ENCODE data around the gene WNT5B.
A peak's percentile ranks its signal among the peaks of the same experiment; 100 is the strongest.

The WNT5B gene

DNA sequence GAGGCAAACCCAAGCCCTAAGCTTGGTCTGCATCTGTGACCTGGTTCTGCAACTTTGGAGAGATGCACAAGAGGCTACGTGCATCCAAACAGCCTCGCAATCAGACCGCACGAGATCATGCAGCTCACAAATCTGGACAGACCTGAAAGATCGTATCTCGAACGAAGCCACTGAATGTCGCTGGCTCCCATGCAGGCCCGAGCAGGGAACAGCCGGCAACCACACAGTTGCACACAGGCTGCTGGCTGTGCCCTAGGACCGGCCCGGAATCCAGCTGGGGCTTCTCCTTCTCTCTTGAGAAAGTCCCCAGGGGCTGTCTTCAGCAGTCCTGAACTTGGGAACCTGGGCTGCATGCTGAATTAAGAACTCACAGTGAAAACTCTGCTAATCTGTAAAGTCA, 27.9 kb downstream of the WNT5B start:
- DNase-seq, result no peak

DNA sequence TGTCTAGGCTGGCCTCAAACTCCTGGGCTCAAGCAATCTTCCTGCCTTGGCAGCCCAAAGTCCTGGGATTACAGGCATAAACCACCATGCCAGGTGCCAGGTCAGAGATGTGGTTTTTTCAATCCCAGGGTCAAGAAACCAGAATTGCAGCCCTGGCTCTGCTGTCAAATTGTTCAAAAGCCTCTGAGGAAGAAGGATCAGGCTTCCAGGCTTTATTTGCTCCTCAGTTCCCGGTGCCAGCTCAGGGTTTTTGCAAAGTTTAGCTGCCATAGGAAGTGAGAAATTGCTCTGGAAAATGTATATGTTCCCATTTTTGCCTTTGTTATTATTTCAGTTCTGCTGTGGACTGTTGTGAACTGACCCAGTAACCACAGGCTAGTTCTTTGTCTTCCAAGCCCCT, 28.7 kb downstream of the WNT5B start:
- DNase-seq, result no peak

DNA sequence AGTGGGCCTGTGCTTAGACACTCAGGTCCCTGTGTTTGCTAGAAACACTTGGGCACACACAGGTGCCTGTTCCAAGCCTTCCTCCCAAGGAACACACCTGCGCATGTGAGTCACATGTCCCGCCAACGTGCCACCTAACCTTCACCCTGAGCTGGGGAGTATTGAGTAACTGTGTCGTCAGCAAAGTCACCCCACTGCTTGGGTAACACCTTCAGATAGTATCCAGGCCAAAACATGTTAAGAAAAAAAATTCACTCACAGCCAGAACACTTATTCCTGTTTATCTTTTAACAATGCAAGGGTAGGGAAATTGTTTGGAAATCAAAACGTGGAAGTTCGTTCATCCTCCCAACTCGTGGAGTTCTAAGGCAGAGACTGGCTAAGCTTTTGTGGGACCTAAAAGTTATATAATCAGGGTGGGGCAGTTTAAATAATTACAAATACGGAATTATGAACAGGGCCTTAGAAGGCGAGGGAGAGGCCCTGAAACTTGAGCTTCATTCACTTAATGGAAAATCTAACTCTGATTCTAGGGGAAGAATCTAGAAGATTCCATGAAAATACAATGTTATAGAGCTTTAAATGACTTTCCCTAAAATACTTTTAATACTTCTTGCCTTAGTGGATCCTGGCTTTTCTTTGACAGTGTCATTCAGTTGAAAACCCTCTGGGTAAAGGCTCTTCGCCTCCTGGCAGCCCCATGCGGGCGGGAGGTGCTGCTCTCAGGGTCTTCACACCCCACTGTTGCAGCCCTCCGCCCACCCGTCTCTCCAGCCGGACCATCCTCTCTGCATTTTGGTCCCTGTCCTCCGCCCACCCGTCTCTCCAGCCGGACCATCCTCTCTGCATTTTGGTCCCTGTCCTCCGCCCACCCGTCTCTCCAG, 31.5 kb downstream of the WNT5B start:
- DNase-seq, result peak; percentile 47

DNA sequence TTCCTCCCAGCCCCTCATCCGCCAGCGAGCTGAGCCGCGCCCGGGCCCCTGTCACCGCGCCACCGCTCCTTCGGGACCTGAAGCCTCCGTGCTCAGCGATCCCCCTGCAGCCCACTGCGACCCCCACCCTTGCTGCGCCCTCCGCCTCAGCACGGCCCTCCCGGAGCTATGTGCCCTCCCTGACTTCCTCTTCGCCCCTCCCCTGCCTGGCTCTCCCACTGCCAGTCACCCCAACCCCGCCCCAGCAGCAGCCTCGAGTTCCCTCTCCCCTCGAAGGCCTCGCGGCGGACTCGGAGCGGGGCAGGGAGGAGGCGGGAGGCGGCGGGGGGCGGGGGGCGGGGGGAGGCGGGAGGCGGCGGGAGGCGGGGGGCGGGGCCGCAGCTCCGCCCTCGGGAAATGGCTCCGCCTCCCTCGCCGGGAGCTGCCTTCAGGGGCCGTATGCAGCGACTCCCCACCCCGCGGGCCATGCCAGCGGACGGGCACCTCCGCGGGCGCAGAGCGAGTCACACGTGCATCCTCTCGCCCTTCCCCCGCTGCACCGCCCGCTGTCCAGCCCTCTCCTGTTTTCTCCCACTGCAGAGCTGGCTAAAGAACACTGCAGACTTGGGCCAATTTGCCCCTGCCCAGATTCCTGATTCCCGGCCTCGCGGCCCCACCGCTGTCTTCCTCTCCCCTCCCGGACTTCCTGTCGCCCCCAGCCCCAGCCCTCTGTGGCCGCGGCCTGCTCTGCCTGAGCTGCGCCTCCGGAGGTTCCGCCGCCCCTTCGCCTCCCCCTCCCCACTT, 32.7 kb downstream of the WNT5B start:
- peak; percentile 86 for DNase-seq

DNA sequence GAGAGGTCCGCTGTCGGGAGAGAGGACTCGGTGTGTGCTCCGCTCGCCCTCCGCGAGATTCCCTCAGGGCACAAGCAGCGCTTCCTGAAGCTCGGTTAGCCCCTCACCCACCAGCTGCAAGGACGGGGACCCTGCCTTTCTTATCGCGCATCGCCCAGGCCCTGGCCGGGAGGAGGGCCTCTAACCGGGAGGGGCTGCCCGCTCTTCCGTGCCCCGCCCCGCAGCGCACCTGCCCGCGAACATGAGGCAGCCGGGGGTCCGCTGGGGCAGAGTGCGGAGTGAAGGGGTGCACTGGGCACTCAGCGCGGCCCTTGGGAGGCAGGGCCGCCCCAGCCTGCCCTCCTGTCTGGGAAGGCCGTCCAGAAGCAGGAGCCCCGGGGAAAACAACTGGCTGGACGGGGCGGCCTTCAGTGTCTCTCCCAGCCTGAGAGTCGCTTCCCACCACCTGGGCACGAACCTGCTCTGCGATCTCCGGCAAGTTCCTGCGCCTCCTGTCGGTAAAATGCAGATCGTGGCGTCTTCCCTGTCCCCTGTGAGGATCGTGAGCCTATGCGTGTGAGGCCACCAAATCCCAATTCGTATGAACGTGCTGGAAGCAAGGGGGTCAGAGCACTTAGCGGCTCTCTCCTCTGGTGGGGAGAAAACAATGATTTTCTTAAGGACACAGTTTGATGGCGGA, 33.9 kb downstream of the WNT5B start:
- DNase-seq, result peak; percentile 29

DNA sequence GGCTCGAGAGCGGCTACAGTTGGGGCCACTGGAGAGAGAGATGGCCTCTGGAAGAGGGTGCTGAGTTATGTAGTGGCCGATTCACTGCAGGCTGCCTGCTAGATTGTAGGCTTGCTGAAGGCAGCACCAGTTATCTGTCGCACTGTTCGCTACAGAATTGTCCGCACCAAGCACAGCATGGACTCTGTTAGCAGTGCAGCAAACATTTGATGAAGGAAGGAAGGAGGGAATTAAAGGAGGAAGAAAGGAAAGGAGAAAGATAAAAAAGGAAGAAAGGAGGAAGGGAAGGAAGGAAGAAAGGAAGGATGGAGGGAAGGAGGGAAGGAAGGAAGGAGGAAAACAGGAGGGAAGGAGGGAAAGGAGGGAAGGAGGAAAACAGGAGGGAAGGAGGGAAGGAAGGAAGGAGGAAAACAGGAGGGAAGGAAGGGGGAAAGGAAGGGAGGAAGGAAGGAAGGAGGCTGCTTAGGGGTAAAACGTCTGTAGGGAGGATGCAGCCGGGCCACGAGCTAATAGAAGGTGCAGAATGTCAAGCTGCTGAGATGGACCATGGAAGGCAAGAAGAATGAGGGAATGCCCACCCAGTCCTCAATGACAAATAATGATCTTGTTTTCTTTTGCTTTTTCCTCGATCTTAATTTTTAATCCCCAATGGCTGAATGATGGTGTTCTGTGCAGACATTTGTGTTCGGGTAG, 34.6 kb downstream of the WNT5B start:
- DNase-seq, result no peak

DNA sequence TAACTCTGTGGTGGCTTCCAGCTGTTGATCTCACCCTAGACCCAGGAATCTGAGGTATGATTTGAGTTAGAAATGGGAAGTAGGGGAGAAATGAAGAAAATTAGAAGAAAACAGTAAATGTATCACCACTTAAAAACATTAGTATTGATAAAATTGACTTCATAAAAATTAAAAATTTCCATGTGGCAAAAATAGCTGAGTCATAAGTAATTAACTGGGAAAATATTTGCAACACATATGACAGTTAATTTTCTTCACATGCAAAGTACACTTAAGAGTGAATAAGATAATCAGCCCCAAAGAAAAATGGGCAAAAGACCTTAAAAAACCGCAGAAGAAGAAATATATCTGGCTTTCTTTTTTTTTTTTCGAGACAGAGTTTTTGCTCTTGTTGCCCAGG, 36.3 kb downstream of the WNT5B start:
- DNase-seq, result no peak

DNA sequence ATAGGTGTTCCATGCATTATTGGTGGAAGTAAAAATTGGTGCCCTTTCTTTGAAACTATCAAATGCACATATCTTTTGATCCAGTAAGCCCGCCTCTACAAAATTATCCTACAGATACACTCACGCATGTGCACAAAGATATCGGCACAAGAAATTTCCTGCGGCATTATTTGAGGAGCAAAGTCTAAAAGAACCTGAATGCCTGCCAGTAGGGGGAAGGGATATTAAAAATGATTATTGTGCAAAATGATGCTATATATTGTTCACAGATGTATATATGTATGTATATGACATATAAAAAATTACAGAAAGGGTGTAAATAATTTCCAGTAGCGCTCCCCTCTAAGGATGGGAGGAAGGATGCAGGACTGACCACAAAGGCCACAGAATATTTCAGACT, 37.2 kb downstream of the WNT5B start:
- no peak for DNase-seq

DNA sequence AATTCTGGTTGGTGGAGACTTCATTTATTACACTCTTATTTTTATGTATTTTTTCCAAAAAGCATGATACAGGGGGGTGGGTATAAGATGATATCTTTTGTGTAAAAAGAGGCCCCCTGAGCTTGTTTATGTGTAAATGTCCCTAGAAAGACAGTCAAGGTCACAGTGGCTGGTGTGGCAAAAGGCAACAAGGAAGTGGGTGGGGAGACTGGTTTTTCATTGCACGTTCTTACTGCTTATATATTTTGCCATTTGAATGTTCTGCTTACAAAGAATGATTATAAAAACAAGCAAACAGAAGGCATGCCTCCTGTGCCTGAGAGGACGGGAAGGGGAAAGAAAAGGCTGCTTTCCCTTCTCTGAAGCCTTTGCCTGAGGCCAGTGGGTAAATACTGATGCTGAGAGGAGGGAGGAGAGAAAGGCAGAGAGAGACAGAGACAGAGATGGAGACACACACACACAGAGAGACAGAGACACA, 37.7 kb downstream of the WNT5B start:
- no peak for DNase-seq

DNA sequence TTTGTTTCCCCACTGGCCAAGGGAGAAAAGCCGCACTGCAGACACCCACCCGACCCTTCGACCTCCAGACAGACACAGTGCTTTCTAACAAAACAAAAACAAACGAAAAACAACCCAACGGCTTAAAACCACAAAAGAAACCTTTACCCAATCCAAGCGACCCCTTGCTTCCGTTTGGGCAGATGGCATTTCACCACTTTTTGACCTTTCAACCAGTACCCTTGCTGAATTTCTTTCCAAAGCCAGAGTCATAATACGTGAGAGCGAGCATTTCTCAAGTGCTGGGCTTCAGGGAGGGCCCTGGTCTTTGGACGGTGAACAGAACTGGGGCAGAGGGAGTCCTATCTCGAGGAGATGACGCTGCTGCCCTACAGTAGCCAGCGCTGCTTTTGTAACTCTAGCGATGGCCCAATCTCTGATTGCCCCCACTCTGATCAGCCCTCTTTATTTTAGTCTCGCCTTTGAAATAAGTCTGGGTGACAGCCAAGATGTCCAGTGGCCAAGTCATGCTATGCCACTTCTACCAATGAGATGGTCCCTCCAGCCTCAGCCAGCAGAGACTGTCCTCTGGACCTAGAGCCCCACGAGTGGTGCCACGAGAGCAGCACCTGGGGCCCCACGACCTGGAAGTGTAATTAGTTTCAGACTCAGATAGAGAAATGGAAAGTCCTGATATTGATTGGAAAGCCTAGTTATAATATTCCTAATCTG, 40.0 kb downstream of the WNT5B start:
- DNase-seq, result no peak

DNA sequence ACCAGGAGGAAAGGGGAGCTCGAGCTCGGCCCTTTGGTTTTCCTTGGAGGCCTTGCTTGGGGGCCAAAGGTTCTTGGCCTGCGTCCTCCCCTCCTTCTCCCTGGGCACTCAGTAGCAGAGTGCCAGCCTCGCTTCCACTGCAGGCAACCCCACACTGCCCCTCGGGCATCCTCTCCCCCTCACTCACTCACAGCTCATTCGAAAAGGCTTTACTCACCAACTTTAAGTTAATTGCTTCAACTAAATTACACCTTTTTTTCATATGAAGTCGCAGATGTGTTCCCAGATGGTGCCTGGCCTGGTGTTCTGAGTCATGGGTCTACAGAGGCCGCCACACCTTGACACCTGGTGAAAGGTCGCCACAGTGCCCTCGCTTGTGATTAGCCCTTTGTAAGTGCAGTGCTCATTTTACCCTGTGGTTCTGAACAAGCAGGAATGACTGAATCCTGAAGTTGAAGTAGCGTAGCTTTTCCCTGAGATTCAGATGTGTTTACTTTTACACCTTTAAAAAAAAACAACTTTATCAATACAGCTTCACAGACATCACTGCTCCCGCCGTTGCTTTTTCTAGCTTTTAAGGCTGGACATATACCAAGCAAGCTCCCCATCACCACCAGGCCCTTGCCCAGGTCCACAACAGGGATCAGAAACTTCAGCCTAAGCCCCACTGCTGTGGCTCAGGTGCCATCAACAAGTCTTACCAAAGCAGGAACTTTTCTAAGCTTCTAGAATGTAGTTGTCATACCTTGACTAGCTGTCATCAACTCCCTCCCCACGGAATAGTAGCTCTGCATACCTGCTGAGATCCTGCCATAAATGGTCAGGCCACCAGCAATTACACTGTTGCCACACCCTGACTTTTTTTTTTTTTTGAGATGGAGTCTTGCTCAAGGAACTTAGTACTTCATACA, 41.6 kb downstream of the WNT5B start:
- DNase-seq, result no peak

DNA sequence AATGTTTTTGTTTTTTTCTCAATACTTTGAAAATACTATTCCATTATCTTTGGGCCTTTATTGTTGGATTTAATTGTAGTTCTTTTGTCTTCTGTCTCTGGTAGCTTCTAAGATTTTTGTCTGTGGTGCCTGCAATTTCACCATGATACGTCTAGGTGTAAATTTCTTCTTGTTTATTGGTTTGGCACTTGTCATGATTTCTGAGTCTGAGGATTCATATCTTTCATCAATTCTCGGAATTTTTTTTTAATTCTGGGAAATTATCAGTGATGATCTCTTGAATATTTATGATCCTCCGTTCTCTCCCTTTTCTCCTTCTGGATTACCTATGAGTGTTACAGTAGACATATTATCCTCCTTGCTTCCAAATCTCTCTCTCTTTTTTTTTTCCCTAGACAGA, 47.0 kb downstream of the WNT5B start:
- no peak for DNase-seq

DNA sequence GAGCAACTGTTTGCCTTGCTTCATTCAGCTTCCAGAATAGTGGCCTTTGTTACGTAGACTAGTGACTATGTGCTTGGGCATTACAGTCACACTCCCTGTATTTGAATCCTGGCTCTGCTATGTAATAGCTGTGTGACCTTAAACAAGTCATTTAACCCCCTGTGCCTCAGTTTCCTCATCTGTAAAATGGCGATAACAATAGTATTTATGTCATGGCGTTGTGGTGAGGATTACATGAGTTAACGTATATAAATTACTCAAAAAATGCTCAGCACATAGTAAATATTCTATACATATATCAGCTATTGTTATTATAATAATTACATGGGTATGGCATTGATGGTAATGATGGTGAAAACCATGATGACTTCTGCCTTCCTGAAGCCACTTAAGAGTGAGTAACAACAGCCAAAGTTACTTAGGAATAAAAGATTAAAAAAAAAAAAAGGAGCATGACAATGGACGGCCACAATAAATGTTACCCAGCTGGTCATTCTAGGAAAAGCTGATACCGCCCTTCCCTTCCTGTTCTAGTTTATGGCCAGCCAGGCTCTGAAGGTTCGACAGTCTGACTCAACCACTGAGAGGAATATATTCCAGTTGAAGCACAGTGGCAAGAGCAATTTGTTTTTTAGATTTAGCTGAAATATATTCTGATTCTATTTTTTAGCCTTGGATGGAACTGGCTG, 51.9 kb downstream of the WNT5B start:
- DNase-seq, result no peak

DNA sequence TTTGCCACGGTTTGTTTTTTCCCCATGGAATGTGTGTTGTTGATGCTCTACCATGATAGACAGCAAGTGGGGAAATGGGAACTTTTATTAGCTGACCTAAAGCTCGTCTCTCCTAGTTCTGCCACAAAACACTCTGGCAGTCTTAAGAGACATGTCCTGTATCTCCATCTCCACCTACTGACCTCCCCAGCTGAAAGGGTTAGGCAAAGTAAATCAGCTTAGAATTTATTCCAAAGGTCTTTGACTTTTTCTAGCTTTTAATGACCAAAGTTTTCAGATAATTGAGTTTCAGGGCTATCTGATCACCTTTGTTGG, 52.4 kb downstream of the WNT5B start:
- no peak for DNase-seq

DNA sequence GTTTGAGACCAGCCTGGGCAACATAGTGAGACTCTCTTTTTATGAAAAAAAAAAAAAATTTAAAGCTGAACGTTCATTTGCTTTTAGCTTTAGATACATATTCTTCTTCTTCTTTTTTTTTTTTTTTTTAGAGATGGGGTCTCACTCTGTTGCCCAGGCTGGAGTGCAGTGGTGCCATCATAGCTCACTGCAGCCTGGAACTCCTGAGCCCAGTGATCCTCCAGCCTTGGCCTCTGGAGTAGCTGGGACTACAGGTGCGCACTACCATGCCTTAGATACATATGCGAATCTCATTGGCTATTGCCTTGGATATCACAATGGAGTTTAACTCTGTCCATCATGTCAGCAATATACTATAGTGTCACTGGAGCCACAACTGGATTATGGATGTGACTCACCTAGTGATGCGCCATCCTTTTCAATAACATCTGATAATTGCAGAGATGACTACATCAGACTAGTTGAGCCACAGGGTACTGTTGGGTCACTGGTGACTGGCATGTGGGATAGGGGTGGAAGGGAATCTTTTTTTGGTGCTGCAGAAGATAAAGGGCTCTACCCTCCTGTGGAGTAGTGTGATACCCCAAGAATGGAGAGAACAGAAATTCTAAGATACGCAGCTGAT, 59.2 kb downstream of the WNT5B start:
- DNase-seq, result no peak

DNA sequence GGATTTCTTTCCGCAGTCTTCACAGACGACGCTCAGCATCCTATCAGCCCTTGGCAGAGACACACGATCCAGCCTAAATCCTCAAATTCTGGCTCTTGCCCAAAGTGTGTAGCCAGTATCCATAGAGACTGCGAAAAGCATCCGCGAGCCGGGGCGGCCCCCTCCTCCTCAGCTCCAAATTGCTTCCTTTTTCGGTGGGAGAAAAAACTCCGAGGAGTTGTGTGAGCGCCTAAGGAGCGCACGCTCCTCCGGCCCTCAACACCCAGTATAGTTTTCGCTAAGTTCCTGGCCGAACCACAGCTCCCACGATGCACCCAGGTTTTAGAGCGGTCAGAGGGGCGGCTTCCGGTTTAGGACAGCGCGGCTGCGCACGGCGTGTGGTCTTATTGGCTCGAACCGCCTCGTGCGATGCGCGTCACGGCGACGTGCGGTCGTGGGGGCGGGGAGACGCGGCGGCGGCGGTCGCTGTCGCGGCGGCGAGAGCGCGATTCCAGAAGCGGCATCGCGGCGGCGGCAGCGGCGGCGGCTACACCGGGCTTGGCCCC, 61.6 kb downstream of the WNT5B start, which contains the start of gene ADIPOR2:
TSS of gene ADIPOR2 (plus strand) at position 493 of the 545 bp plus-strand sequence. CDS start 63,274 bp downstream, outside the sequence.
- DNase-seq, result peak; percentile 96

DNA sequence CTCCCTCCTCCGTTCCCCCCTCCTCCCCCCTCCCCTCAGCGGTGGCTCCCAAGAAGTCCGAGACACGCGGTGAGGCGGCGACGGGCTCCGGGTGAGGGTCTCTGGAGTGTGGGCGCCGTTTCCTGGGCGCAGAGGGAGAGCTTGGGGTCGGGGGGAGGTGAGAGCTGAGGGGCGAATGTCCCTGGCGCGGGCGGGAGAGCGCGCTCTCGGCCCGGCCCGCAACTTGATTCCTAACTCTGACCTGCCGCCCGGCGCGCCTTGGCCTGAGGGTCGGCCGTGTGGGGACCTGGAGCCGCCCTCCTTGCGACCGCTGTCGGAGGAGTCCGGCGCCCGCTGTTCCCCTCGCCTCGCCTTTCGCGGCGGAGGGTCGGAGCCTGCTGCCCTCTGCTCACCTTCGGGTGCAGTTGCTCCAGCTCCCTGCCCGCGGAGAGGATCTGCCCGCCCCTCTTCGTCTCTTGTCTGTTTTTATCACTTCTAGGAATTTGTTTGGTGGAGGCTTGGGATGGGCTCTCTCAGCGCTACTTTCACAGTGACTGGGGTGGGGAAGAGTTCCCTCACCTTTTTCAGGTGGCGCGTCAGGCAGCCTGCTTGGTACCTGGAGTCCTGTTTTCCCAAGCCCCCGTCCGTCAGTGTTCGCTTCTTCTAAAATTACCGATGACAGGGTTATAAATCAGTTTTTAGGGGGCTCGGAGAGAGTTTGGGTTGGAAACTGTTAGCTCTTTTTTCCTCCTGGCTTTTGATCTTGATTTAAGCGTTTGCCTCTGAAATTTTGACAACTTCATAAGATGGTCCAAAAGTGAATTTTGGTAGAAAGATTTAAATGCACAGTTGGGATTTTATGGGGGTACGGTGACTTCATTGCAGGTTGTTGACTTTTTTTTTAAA, 62.3 kb downstream of the WNT5B start:
- peak; percentile 31 for DNase-seq

DNA sequence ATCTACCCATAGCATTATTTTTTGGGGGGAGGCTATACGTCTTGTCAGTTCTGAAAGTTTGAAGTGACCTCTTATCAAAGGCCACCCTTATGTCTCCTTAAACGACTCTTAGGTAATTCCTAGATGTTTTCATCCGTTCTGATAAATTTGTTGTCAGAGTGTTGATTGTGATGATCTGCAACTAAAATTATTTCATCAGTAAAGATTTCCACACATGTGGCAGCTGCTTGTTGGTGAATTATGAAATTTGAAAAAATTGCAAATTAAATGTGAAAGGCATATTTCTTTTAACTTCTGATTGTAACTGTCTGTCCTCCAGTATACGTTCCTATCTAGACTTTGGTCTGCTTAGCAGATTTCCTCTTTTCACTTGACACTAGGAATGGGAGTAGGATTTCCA, 63.2 kb downstream of the WNT5B start:
- DNase-seq, result no peak

Data from CD4-positive, alpha-beta T cell treated with Interleukin-6 for 4 hours (primary cell).